Natural killer cell (primary cell): ENCODE data around the gene RFTN2. TPM values are rescaled to one million over a fixed set of nuclear protein-coding genes. Genes with fewer than 3 reads are reported as not detected.
"Not testable (repeated sequence)": the region's sequence is repeated elsewhere in the genome, so short reads cannot be mapped to it uniquely, and the experiment has no call there.

Source experiments
- ATAC-seq, 3 donors: fragments of 150-1000 bp in 2 of 3; fragments of 200-7000 bp in 1 of 3; cut with Tn5 transposase; 1 replicate in 1 of 3; 2 replicates in 2 of 3; pipeline ENCODE4 v1.10.0; 2021; ENCODE audit warnings: mild to moderate bottlenecking in 2 of 3, moderate library complexity in 2 of 3
- DNase-seq, 2 donors: peaks; one replicate each; pipeline versions ENCODE4 v3.0.0 to v3.0.0-alpha.2; 2013 to 2021; ENCODE audit warnings: mixed read lengths in 1 of 2
- H3K27ac ChIP-seq: one replicate; pipeline ENCODE4 v1.5.1; 2013; ENCODE audit warnings: mild to moderate bottlenecking, low read length
- H3K27me3 ChIP-seq: one replicate; pipeline ENCODE4 v1.6.1; 2013; ENCODE audit warnings: low read length; ENCODE audit not compliant: control insufficient read depth, insufficient read depth
- H3K36me3 ChIP-seq: one replicate; pipeline ENCODE4 v1.6.1; 2013; ENCODE audit warnings: low read length; ENCODE audit not compliant: control insufficient read depth, insufficient read depth
- H3K4me1 ChIP-seq: one replicate; pipeline ENCODE4 v1.6.1; 2013; ENCODE audit warnings: low read length; ENCODE audit not compliant: control insufficient read depth, insufficient read depth
- H3K4me3 ChIP-seq: one replicate; pipeline ENCODE4 v1.5.1; 2013; ENCODE audit warnings: low read length
- H3K9me3 ChIP-seq: one replicate; pipeline ENCODE4 v1.6.1; 2013; ENCODE audit warnings: low read length; ENCODE audit not compliant: control insufficient read depth, insufficient read depth
- H3K27ac Mint-ChIP-seq, 2 donors: one replicate each; pipeline ENCODE4 v1.8.0; 2022; ENCODE audit warnings: mild to moderate bottlenecking in 2 of 2, mixed read lengths in 2 of 2, moderate library complexity in 1 of 2
- H3K27me3 Mint-ChIP-seq, 2 donors: one replicate each; pipeline ENCODE4 v1.8.0; 2022; ENCODE audit warnings: low read depth in 2 of 2, mixed read lengths in 2 of 2
- H3K36me3 Mint-ChIP-seq: one replicate; pipeline ENCODE4 v1.8.0; 2022; ENCODE audit warnings: mixed read lengths
- H3K4me1 Mint-ChIP-seq, 2 donors: one replicate each; pipeline ENCODE4 v1.8.0; 2022; ENCODE audit warnings: mixed read lengths in 2 of 2
- H3K4me3 Mint-ChIP-seq: one replicate; pipeline ENCODE4 v1.8.0; 2022; ENCODE audit warnings: mild to moderate bottlenecking, moderate library complexity, mixed read lengths
- H3K9me3 Mint-ChIP-seq, 2 donors: one replicate each; pipeline ENCODE4 v1.8.0; 2022; ENCODE audit warnings: mixed read lengths in 2 of 2
- WGBS: methylation state at CpG from one replicate; pipeline ENCODE4 v1.1.7; 2013; ENCODE audit warnings: missing lambda C conversion rate; ENCODE audit not compliant: insufficient coverage; 5-methylcytosine and 5-hydroxymethylcytosine counted together
- intact Hi-C: fragments of 100-400 bp; cut with micrococcal nuclease; formaldehyde crosslinking; loops from one replicate; pipeline ENCODE4 v1.14.2; 2022
- total RNA-seq, 4 donors: library from RNA; stranded (reverse); fragments of 120-200 nt in 1 of 4; gene quantifications; one replicate each; pipeline versions ENCODE4 v1.2.3 to v1.2.4, GENCODE V29; 2013 to 2022
- TF ChIP-seq, protein P1 (sequence below): fragments of 200-600 bp; IDR thresholded peaks from one replicate; pipeline ENCODE4 v1.8.0; 2022; ENCODE audit warnings: antibody characterized with exemption

RFTN2 gene
- total RNA-seq, 3 donors from 2014 or later (not counting 1 experiment from before 2014, with no cell fraction given), result not detected

DNA sequence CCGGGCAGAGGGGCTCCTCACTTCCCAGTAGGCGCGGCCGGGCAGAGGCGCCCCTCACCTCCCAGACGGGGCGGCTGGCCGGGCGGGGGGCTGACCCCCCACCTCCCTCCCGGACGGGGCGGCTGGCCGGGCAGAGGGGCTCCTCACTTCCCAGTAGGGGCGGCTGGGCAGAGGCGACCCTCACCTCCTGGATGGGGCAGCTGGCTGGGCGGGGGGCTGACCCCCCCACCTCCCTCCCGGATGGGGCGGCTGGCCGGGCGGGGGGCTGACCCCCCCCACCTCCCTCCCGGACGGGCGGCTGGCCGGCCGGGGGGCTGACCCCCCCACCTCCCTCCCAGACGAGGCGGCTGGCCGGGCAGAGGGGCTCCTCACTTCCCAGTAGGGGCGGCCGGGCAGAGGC is 20.6 kb upstream of the RFTN2 start:
- H3K4me3 Mint-ChIP-seq, H3K4me1 ChIP-seq, DNase-seq, H3K9me3 Mint-ChIP-seq, H3K9me3 ChIP-seq, intact Hi-C loops, ATAC-seq, H3K27ac Mint-ChIP-seq, H3K4me3 ChIP-seq, H3K4me1 Mint-ChIP-seq, H3K36me3 Mint-ChIP-seq, H3K27me3 ChIP-seq, H3K27ac ChIP-seq, H3K36me3 ChIP-seq: not testable (repeated sequence)
- 92% methylated on average over 11 of the region's 30 CpGs for WGBS
- peaks cover 2 to 14% of the 10 kb centered on the region in 2 donors for H3K27me3 Mint-ChIP-seq

DNA sequence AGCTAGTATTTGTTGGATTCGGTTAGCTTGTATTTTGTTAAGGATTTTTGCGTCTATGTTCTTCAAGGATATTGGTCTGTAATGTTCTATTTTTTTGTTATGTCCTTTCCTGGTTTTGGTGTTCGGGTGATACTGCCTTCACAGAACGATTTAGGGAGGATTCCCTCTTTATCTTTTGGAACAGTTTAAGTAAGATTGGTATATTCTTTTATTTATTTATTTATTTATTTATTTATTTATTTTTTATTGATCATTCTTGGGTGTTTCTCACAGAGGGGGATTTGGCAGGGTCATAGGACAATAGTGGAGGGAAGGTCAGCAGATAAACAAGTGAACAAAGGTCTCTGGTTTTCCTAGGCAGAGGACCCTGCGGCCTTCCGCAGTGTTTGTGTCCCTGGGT is 19.8 kb upstream of the RFTN2 start:
- H3K27me3 ChIP-seq, H3K4me1 Mint-ChIP-seq, H3K36me3 ChIP-seq, intact Hi-C loops, H3K27me3 Mint-ChIP-seq, H3K36me3 Mint-ChIP-seq, H3K27ac Mint-ChIP-seq, DNase-seq, H3K4me1 ChIP-seq, H3K9me3 Mint-ChIP-seq, H3K9me3 ChIP-seq, H3K27ac ChIP-seq, H3K4me3 Mint-ChIP-seq, ATAC-seq, H3K4me3 ChIP-seq: not testable (repeated sequence)
- WGBS, result 100% methylated on average over 2 of the region's 6 CpGs

- no peak overlapping the region for H3K27ac ChIP-seq
- Mint-ChIP-seq H3K36me3 (no peaks in the 10 kb centered on the region), H3K4me1 (no peaks in the 10 kb centered on the region), H3K4me3 (no peak overlapping the region), H3K27me3 (peaks cover 7 to 12% of the 10 kb centered on the region in 2 donors), H3K9me3 (no peaks in the 10 kb centered on the region), H3K27ac (no peak overlapping the region)
- TF ChIP-seq, protein P1, sequence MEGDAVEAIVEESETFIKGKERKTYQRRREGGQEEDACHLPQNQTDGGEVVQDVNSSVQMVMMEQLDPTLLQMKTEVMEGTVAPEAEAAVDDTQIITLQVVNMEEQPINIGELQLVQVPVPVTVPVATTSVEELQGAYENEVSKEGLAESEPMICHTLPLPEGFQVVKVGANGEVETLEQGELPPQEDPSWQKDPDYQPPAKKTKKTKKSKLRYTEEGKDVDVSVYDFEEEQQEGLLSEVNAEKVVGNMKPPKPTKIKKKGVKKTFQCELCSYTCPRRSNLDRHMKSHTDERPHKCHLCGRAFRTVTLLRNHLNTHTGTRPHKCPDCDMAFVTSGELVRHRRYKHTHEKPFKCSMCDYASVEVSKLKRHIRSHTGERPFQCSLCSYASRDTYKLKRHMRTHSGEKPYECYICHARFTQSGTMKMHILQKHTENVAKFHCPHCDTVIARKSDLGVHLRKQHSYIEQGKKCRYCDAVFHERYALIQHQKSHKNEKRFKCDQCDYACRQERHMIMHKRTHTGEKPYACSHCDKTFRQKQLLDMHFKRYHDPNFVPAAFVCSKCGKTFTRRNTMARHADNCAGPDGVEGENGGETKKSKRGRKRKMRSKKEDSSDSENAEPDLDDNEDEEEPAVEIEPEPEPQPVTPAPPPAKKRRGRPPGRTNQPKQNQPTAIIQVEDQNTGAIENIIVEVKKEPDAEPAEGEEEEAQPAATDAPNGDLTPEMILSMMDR, result no peak
- DNase-seq, result no peak
- no peak for ATAC-seq
- no peaks in the 10 kb centered on the region for H3K27me3 ChIP-seq
- no peaks in the 10 kb centered on the region for H3K9me3 ChIP-seq
- no peak overlapping the region for H3K4me3 ChIP-seq
- no peaks in the 10 kb centered on the region for H3K36me3 ChIP-seq
- no peaks in the 10 kb centered on the region for H3K4me1 ChIP-seq
- WGBS, result 81% methylated on average over 2 of the region's 2 CpGs
- intact Hi-C loops, result no loop called here
These were observed 2.1 kb upstream of the RFTN2 start for GRCh38 chr2:197677483-197677882.

DNA sequence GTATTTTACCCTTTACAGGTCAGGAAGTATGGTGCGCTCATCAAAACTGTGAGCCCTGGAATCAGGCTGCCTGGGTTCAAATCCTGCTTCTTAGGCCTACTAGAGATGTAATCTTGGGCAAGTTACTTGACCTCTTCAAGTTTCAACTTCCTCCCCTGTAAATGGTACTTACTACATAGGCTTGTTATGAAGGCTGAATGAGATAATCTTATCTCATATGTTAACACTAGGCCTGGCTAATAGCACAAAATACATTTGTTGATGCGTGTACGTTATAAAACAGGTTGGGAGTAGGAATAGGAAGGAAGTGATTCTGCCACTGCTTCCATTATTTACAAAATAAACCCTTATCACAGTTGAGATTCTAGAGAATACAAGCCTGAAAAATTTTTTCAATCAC is 1.7 kb upstream of the RFTN2 start:
- peaks cover 7 to 10% of the 10 kb centered on the region in 2 donors for H3K27me3 Mint-ChIP-seq

More for the DNA sequence above, 1.7 kb upstream of the RFTN2 start:
- Mint-ChIP-seq H3K36me3 (no peaks in the 10 kb centered on the region), H3K4me3 (no peak overlapping the region), H3K27ac (no peak overlapping the region), H3K4me1 (no peaks in the 10 kb centered on the region), H3K9me3 (no peaks in the 10 kb centered on the region)
- WGBS, result 100% methylated on average over 1 of the region's 3 CpGs
- H3K4me1 ChIP-seq, result no peaks in the 10 kb centered on the region
- intact Hi-C loops, result no loop called here
- no peaks in the 10 kb centered on the region for H3K36me3 ChIP-seq
- ATAC-seq (no peak), DNase-seq (no peak)
- TF ChIP-seq, protein P1, result no peak
- no peak overlapping the region for H3K27ac ChIP-seq
- no peaks in the 10 kb centered on the region for H3K27me3 ChIP-seq
- H3K4me3 ChIP-seq, result no peak overlapping the region
- no peaks in the 10 kb centered on the region for H3K9me3 ChIP-seq
